ENCODE data around the gene KCNK13. TPM values are rescaled to one million over a fixed set of nuclear protein-coding genes. Genes with fewer than 3 reads are reported as not detected.

The KCNK13 gene
- total and polyA plus RNA-seq, 2 of the 4 experiments (the other 2 are of a cell fraction), result not detected

DNA sequence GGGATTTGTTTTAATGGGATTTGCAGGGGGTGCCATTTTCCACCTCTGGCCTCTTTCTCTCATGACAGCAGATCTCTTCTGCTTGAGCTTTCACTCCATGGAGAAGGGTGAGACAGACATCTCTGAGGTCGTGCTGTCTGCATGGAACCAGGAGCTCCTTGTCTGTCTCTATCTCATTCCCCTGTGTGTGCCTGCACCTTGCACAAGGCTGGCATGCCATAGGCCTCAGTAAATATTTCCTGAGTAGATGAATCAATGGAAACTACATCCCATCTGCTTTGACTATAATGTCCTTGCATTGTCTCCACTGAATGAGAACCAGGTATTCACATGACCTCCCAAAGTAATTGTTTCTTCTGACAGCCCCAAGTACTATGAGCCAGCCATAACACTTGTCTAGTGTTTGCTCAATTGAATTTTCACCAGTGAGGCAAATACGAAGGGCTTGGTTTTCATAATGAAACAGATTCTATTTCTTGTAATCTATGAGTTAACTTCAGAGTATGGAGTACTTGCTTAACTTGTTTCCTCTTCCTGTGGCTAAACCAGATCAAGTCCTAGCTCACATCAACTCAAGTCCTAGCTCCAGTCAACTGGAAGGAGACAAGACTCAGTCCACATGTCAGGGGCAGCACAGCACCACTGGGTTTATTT lies 32.3 kb downstream of the KCNK13 start:
- H4K5ac ChIP-seq (ENCODE audit: low read depth, low read length), result no peak overlapping the region
- ATAC-seq (ENCODE audit: low read depth), result no peak
- no peak overlapping the region for H2BK120ac ChIP-seq (ENCODE audit: low read depth, low read length)
- no peak overlapping the region for H3K4me2 ChIP-seq (ENCODE audit: low read depth, low read length)
- no peak overlapping the region for H2BK20ac ChIP-seq (ENCODE audit: low read depth, low read length)
- no peaks in the 10 kb centered on the region for H3K4me1 ChIP-seq (ENCODE audit: control insufficient read depth, insufficient read depth, low read length)
- H2BK5ac ChIP-seq (ENCODE audit: low read depth, low read length, poor library complexity, severe bottlenecking), result no peak overlapping the region
- no peak overlapping the region for H3K18ac ChIP-seq (ENCODE audit: low read depth, low read length)
- H4K91ac ChIP-seq (ENCODE audit: insufficient read depth, low read depth, low read length), result no peak overlapping the region
- BruUV-seq (replicated peaks), result no TSS peak
- no peak for DNase-seq
- no peak overlapping the region for H3K23ac ChIP-seq (ENCODE audit: low read depth, low read length)
- ChIA-PET CTCF (no interaction called here), POLR2A (ENCODE audit: unreplicated experiment) (no interaction called here)
- in situ Hi-C loops (cut with MboI; ENCODE audit: low sequenced_read_pairs), result no loop called here
- dilution Hi-C loops (cut with HindIII; ENCODE audit: low sequenced_read_pairs, unreplicated experiment), result no loop called here
- H2AK9ac ChIP-seq (replicated peaks; ENCODE audit: low read depth, low read length, poor library complexity), result no peak overlapping the region
- no peaks in the 10 kb centered on the region for H4K20me1 ChIP-seq (ENCODE audit: insufficient read depth, low read length)
- no peak overlapping the region for H3K14ac ChIP-seq (replicated peaks; ENCODE audit: low read depth, low read length)
- peaks cover 14% of the 10 kb centered on the region for H3K27me3 ChIP-seq (ENCODE audit: control insufficient read depth, insufficient read depth, low read length)
- H2AFZ ChIP-seq (replicated peaks; ENCODE audit: low read length, poor library complexity), result no peak overlapping the region
- WGBS, 2 experiments (ENCODE audit: extremely low coverage in 2 of 2, insufficient read length in 1 of 2), result 0% methylated on average over 1 of the region's 2 CpGs; no CpG with 5 or more reads in 1 of the 2 experiments
- H3K9me1 ChIP-seq (ENCODE audit: insufficient read depth, low read length), result no peaks in the 10 kb centered on the region
- H3K56ac ChIP-seq (ENCODE audit: extremely low read depth, insufficient read depth, low read length), result no peak overlapping the region
- no peak overlapping the region for H3K4ac ChIP-seq (ENCODE audit: low read depth, low read length)
- H2AK5ac ChIP-seq (ENCODE audit: low read depth, low read length), result no peak overlapping the region
- no peak overlapping the region for H3K27ac ChIP-seq (ENCODE audit: insufficient read depth, low read length)
- no peak for TF ChIP-seq POLR2A (IDR thresholded peaks at IDR 0.05; ENCODE audit: low read depth, low read length)
- TF ChIP-seq NFE2L2 (IDR thresholded peaks at IDR 0.05; ENCODE audit: low read depth, low read length), result no peak
- TF ChIP-seq RFX5 (IDR thresholded peaks at IDR 0.05; ENCODE audit: low read depth, low read length), result no peak
- TF ChIP-seq, protein P1, sequence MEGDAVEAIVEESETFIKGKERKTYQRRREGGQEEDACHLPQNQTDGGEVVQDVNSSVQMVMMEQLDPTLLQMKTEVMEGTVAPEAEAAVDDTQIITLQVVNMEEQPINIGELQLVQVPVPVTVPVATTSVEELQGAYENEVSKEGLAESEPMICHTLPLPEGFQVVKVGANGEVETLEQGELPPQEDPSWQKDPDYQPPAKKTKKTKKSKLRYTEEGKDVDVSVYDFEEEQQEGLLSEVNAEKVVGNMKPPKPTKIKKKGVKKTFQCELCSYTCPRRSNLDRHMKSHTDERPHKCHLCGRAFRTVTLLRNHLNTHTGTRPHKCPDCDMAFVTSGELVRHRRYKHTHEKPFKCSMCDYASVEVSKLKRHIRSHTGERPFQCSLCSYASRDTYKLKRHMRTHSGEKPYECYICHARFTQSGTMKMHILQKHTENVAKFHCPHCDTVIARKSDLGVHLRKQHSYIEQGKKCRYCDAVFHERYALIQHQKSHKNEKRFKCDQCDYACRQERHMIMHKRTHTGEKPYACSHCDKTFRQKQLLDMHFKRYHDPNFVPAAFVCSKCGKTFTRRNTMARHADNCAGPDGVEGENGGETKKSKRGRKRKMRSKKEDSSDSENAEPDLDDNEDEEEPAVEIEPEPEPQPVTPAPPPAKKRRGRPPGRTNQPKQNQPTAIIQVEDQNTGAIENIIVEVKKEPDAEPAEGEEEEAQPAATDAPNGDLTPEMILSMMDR (conservative IDR thresholded peaks at IDR 0.05; ENCODE audit: low read depth, low read length), result no peak
- TF ChIP-seq BHLHE40 (IDR thresholded peaks at IDR 0.05; ENCODE audit: low read depth, low read length), result no peak
- TF ChIP-seq CHD1 (IDR thresholded peaks at IDR 0.05; ENCODE audit: low read depth, low read length), result no peak
- TF ChIP-seq USF2 (IDR thresholded peaks at IDR 0.05; ENCODE audit: low read depth, low read length), result no peak
- no peak for TF ChIP-seq MAFK (IDR thresholded peaks at IDR 0.05; ENCODE audit: low read depth, low read length)
- no peak for TF ChIP-seq MAZ (IDR thresholded peaks at IDR 0.05; ENCODE audit: borderline replicate concordance, low read depth, low read length)
- no peak for TF ChIP-seq ELK1 (IDR thresholded peaks at IDR 0.05; ENCODE audit: borderline replicate concordance, low read depth, low read length)
- no peak overlapping the region for H2BK15ac ChIP-seq (ENCODE audit: low read depth, low read length)
- H3K4me3 ChIP-seq (ENCODE audit: insufficient read depth, low read depth, low read length), result no peak overlapping the region
- H3K36me3 ChIP-seq (ENCODE audit: control insufficient read depth, insufficient read depth, low read length), result no peaks in the 10 kb centered on the region
- intact Hi-C loops (cut with micrococcal nuclease), result no loop called here
- H3K9ac ChIP-seq (ENCODE audit: low read depth, low read length), result no peak overlapping the region
- H4K8ac ChIP-seq (ENCODE audit: low read depth in 2 of 2, low read length in 2 of 2), result no peak overlapping the region
- H3K9me3 ChIP-seq (ENCODE audit: control insufficient read depth, insufficient read depth, low read length), result no peaks in the 10 kb centered on the region
- no peaks in the 10 kb centered on the region for H3K79me1 ChIP-seq (ENCODE audit: low read depth in 1 of 2, low read length in 2 of 2)
